ENCODE measurements around the gene MRPS26.
"Not testable (repeated sequence)": the region's sequence is repeated elsewhere in the genome, so short reads cannot be mapped to it uniquely, and the experiment has no call there.

The MRPS26 gene

DNA sequence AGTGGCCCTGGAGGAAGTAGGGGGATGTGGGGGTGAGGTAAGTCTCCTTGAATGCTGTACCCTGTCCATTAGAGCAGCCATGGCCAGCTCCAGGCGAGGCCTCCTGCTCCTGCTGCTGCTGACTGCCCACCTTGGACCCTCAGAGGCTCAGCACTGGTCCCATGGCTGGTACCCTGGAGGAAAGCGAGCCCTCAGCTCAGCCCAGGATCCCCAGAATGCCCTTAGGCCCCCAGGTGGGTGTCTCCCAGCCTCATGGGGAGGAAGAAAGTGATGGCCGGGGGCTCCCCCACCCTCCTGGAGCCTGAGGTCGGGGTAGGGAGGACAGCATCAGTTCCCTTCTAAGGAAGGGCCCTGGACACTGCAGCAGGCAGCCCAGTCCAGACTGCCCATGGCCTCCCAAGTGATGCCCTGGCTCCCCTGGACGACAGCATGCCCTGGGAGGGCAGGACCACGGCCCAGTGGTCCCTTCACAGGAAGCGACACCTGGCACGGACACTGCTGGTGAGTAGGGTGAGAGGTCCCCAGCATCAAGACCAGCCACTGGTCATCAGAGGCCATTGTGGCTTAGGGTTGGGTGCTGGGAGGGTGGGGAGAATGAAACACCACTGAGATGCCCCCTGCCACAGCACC is 1.4 kb upstream of the MRPS26 start:
- no peak for TF ChIP-seq POLR2A (IDR thresholded peaks at IDR 0.05; ENCODE audit: low read depth, low read length)
- FAIRE-seq (no peak), DNase-seq (ENCODE audit: insufficient read length) (no peak)

DNA sequence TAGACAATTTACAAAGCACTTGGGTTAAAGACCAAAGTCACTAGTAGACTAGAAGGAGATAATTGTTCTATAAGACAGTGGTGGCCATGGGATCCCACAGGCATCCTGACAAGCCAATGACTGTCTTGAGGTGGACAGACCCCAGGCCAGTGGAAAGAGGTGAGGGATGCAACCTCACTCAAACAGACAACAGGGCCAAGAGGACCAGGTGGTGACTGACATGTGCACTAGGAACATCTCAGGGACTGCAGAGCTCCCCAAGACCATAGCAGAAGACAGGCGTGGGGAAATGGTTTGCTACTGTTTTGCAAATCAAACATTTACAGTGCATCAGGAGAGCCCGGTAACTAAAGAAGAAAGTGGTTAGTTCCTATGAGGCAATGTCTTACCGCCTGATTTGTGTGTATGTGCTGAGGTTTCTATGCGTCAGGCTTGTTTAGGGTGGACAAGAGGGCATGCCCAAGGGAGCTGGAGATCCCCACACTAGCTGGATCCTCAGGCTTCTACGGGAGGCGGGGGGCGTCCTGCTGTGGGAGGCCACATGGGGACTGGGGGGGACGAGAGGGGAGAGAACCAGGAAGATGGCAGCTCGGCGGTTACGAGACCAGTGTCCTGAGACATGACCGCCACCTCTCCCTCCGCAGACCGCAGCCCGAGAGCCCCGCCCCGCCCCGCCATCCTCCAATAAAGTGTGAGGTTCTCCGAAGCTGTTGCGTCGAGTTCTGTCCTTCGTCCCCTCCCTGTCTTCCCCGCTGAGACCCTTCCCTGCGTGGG is 623 bp upstream of the MRPS26 start:
- FAIRE-seq (no peak), DNase-seq (ENCODE audit: insufficient read length) (peak; percentile 66)

DNA sequence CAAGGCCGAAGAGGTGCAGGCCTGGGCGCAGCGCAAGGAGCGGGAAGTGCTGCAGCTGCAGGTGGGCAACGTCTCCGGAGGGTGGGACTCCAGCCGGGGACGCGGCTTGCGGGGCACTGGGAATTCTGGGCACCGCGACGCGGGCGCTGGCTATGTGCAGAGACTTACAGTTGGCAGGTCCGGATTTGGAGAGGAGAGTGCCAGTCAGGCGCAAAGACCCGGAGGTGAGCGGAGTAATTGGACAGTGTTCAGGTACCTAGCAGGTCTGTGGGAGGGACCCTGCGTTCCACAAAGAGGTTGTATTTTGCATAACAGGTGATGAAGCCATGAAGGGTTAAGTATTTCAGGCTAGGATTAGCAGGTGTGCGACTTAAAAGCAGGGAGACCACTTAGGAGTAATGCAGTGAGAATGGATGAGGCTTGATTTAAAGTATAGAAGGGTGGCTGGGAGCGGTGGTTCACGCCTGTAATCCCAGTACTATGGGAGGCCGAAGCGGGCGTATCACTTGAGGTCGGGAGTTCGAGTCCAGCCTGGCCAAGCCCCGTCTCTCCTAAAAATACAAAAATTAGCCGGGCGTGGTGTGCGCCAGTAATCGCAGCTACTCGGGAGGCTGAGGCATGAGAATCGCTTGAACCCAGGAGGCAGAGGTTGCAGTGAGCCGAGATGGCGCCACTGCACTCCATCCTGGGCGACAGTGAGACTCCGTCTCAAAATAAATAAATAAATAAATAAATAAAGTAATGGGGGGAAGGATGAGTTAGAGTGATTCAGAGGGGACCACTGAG is 1.0 kb downstream of the MRPS26 start:
- DNase-seq (ENCODE audit: insufficient read length), result no peak
- no peak for FAIRE-seq
- TF ChIP-seq TAF1 (IDR thresholded peaks at IDR 0.05; ENCODE audit: borderline replicate concordance, low read depth, low read length) (no peak), POLR2A (IDR thresholded peaks at IDR 0.05; ENCODE audit: low read depth, low read length) (no peak), POLR2AphosphoS5 (IDR thresholded peaks at IDR 0.05; ENCODE audit: low read depth, low read length) (no peak)

More for the DNA sequence above, 623 bp upstream of the MRPS26 start:
- no peak for TF ChIP-seq POLR2A (IDR thresholded peaks at IDR 0.05; ENCODE audit: low read depth, low read length)
- no peak for TF ChIP-seq POLR2AphosphoS5 (IDR thresholded peaks at IDR 0.05; ENCODE audit: low read depth, low read length)
- TF ChIP-seq TAF1 (IDR thresholded peaks at IDR 0.05; ENCODE audit: borderline replicate concordance, low read depth, low read length), result 0 out of 2 replicates have a peak, but pooled peaks have one; percentile 23

DNA sequence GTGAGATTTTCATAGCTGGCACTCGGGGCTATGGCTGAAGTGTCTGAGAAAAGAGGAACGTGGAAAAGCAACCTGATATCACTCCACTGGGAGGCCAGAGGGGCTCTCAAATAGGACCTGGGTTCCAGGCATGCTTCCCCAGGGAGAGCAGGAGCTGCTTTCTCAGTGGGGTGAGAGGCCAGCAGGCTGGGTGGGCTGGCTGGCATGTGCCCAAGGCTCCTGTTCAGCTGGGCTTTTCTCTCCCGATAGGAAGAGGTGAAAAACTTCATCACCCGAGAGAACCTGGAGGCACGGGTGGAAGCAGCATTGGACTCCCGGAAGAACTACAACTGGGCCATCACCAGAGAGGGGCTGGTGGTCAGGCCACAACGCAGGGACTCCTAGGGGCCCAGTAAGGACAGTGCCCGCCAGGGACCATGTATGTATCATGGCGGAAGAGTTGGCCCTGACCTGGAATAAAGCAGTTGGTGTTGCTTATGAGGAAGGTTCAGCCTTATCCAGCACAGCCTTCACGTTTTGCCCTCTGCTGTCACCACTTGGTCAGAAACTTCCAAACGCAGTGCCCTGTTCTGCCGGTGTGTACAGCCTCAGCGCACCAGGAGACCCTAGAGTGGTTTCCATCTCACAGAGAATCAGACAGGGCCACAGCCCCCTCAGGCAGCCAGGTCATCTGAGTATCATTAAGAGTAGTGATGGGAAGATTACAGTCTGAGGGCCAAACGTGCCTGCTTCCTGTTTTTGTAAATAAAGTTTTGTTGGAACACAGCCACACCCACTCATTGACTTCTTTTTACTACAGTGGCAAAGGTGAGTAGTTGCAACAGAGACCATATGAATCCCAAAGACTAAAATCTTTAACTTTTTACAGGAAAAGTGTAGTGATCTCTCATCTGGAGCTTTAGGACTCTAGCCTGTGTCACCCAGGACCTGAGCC is 1.9 kb downstream of the MRPS26 start:
- DNase-seq (ENCODE audit: insufficient read length) (no peak), FAIRE-seq (no peak)
- TF ChIP-seq POLR2AphosphoS5 (IDR thresholded peaks at IDR 0.05; ENCODE audit: low read depth, low read length) (no peak), TAF1 (IDR thresholded peaks at IDR 0.05; ENCODE audit: borderline replicate concordance, low read depth, low read length) (no peak), POLR2A (IDR thresholded peaks at IDR 0.05; ENCODE audit: low read depth, low read length) (no peak)

DNA sequence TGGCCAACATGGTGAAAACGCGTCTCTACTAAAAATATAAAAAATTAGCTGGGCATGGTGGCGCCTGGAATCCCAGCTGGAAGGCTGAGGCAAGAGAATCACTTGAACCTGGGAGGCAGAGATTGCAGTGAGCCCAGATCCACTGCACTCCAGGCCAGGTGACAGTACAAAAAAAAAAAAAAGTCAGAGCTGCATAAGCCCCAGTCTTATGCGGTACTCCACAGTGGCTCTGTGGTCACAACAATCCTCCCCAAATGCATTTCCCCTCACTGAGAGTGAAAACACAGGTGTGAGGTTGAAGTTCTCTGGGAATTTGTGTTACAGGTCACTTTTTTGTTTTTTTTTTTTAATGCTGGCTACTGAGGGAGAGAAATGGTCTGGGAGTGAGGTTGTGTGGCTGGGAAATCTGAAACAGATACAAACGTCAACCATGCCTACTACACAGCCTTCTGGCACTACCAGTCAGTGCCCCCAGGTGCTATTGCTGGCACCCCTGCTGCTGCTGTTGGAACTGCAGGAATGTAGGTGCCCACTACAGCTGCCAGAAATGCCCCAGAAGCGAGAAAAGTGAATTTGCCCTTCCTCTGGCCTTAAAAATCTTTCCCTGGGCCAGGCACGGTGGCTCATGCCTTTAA is 5.7 kb downstream of the MRPS26 start:
- no peak for FAIRE-seq
- TF ChIP-seq TAF1 (IDR thresholded peaks at IDR 0.05; ENCODE audit: borderline replicate concordance, low read depth, low read length) (no peak), POLR2A (IDR thresholded peaks at IDR 0.05; ENCODE audit: low read depth, low read length) (no peak), POLR2AphosphoS5 (IDR thresholded peaks at IDR 0.05; ENCODE audit: low read depth, low read length) (no peak)
- no peak for DNase-seq (ENCODE audit: insufficient read length)

DNA sequence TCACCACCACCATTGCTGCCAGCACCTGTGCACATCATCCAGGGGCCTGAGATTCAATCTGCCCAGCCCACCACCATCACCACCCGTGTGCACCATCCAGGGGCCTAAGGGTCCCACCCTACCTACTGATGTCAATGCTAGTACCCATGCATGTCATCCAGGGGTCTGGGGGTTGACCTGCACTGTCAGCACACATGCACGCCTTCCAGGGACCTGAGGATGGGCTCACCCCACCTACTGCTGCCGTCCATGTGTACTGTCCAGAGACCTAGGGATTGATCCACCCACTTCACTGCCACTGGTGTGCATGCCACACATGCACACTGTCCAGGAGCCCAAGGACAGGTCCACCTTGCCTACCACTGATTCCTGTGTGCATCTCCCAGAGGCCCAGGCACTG is 13.6 kb downstream of the MRPS26 start:
- FAIRE-seq (no peak), DNase-seq (ENCODE audit: insufficient read length) (no peak)
- no peak for TF ChIP-seq POLR2AphosphoS5 (IDR thresholded peaks at IDR 0.05; ENCODE audit: low read depth, low read length)

DNA sequence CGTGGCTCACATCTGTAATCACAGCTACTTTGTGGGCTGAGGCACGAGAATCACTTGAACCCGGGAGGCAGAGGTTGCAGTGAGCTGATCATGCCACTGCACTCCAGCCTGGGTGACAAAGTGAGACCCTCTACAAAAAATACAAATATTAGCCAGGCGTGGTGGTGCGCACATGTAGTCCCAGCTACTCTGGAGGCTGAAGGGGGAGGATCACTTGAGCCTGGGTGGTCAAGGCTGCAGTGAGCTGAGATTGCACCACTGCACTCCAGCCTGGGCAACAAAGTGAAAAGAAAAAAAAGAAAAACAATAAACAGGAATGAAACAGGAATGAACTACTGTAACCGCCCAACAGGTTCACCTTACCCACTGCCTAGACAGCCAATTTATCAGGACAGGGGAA is 18.3 kb downstream of the MRPS26 start:
- not testable (repeated sequence) for FAIRE-seq; DNase-seq (ENCODE audit: insufficient read length)

DNA sequence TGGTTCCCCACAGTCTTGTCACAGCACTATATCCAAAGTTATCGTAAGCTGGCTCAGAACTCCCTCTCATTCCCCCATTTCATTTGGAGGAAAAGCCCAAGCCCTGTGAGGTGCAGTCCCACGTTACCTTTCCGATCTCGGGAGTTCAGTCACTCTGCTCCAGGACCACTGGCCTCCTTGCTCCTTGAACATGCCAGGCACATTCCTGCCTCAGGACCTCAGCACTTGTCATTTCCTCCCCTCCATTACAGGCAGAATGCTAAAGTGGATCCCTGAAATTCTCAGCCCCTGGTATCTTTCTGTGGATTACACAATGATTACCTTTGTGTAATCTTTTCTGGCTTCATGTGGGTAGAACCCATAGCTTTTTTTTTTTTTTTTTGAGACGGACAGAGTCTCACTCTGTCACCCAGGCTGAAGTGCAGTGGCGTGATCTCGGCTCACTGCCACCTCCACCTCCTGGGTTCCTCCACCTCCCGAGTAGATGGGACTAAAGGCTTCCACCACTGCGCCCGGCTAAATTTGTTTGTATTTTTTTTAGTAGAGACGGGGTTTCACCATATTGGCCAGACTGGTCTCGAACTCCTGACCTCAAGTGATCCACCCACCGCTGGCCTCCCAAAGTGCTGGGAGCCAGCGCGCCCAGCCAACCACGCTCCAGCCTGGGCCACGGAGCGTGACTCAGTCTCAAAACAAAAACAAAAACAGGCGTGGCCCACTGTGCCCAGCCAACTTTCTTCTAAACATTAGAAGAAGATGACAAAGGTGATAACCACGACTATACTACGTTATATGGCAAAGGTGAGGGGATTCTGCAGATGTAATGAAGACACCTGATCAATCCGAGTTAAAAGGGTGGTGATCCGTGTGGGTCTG is 21.5 kb downstream of the MRPS26 start:
- FAIRE-seq (no peak), DNase-seq (ENCODE audit: insufficient read length) (no peak)
- TF ChIP-seq POLR2AphosphoS5 (IDR thresholded peaks at IDR 0.05; ENCODE audit: low read depth, low read length), result no peak
- no peak for TF ChIP-seq POLR2A (IDR thresholded peaks at IDR 0.05; ENCODE audit: low read depth, low read length)
- TF ChIP-seq TAF1 (IDR thresholded peaks at IDR 0.05; ENCODE audit: borderline replicate concordance, low read depth, low read length), result no peak

DNA sequence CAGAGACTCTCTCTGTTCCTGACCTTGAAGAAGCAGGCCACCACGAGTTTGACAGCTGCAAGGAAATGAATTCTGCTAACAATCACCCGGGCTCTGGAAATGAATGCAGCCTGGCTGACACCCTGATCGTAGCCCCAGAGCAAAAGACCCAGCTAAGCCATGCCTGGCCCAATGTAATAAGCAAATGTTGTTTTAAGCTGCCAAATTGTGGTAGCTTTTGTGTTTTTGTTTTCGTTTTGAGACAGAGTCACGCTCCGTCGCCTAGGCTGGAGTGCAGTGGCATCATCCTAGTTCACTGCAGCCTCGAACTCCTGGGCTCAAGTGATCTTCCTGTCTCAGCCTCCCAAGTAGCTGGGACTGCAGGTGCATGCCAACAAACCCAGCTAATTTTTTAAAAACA is 22.2 kb downstream of the MRPS26 start:
- DNase-seq (ENCODE audit: insufficient read length) (no peak), FAIRE-seq (no peak)

More for the DNA sequence above, 22.2 kb downstream of the MRPS26 start:
- no peak for TF ChIP-seq POLR2A (IDR thresholded peaks at IDR 0.05; ENCODE audit: low read depth, low read length)
- TF ChIP-seq TAF1 (IDR thresholded peaks at IDR 0.05; ENCODE audit: borderline replicate concordance, low read depth, low read length), result no peak
- no peak for TF ChIP-seq POLR2AphosphoS5 (IDR thresholded peaks at IDR 0.05; ENCODE audit: low read depth, low read length)

Data from GM12892 (cell line).